ENCODE data around the gene VMAC. TPM values are rescaled to one million over a fixed set of nuclear protein-coding genes. Genes with fewer than 3 reads are reported as not detected.

Gene VMAC
- total RNA-seq, 1 donor from 2014 or later, result 12.3 TPM

GRCh38 chr19:5933391-5934068 is 28.9 kb downstream of the VMAC start:
- TF ChIP-seq CTCF (IDR thresholded peaks at IDR 0.05; ENCODE audit: unreplicated experiment), result no peak
- no peak for DNase-seq (ENCODE audit: low spot score in 2 of 2, unreplicated experiment in 2 of 2)
- H3K4me1 Mint-ChIP-seq, result peaks cover 15% of the 10 kb centered on the region
- H3K27me3 Mint-ChIP-seq (ENCODE audit: low read depth), result no peaks in the 10 kb centered on the region
- H3K27ac Mint-ChIP-seq, result peak overlapping the region; percentile 43
- peaks cover 17% of the 10 kb centered on the region for H3K36me3 Mint-ChIP-seq
- H3K4me3 Mint-ChIP-seq, result no peak overlapping the region
- no peaks in the 10 kb centered on the region for H3K9me3 Mint-ChIP-seq

- Mint-ChIP-seq H3K27ac (no peak overlapping the region), H3K36me3 (peaks cover 18% of the 10 kb centered on the region), H3K4me3 (no peak overlapping the region), H3K27me3 (ENCODE audit: low read depth) (no peaks in the 10 kb centered on the region), H3K4me1 (peaks cover 15% of the 10 kb centered on the region), H3K9me3 (no peaks in the 10 kb centered on the region)
- TF ChIP-seq CTCF (IDR thresholded peaks at IDR 0.05; ENCODE audit: unreplicated experiment), result no peak
- DNase-seq (ENCODE audit: low spot score in 2 of 2, unreplicated experiment in 2 of 2), result no peak
Measured at GRCh38 chr19:5934069-5934401, 29.4 kb downstream of the VMAC start.

- TF ChIP-seq CTCF (IDR thresholded peaks at IDR 0.05; ENCODE audit: unreplicated experiment), result no peak
- H3K27me3 Mint-ChIP-seq (ENCODE audit: low read depth), result no peaks in the 10 kb centered on the region
- peak overlapping the region; percentile 87 for H3K27ac Mint-ChIP-seq
- H3K4me3 Mint-ChIP-seq, result no peak overlapping the region
- H3K9me3 Mint-ChIP-seq, result no peaks in the 10 kb centered on the region
- DNase-seq (ENCODE audit: low spot score in 2 of 2, unreplicated experiment in 2 of 2), result no peak
- peaks cover 18% of the 10 kb centered on the region for H3K36me3 Mint-ChIP-seq
- H3K4me1 Mint-ChIP-seq, result peaks cover 15% of the 10 kb centered on the region
Measured at GRCh38 chr19:5934774-5935472, 30.3 kb downstream of the VMAC start.

DNA sequence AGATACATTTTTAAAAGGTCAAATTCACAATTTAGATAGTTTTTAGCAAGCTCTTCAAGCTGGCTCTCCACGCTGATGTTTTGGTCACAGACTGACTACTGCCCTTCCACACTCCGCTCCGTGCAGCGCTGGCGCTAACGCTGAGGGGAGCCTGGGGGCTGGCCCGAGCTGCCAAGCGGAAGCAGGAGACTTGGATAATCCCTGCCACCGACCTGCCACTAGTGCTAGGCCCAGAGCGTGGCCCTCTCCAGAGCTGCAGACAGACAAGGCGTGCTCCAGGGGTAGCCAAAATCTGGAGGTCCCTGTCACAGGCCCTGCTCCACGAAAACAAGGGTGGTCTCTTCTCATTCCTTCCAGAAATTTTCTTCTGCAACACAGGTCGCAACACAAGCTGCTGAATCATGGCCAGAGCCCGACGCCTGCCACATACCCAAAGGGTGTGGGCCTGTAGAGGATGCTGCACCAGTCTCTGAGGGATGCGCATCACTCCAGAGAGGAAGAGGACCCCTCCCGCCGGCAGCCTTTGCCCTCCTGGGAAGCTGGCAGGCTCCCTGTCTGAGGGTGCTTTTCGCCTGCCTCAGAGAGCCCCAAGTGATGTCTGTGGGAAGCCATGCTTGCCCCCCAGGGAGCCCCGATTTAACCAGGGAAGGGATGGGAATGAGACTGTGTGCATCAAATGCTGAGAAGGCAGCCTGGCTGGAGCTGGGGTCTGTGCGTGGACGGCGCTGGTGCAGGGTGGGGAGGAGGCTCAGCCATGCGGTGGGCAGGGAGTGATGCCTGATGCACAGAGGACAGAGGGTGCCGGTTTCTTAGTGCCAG is 31.0 kb downstream of the VMAC start:
- Mint-ChIP-seq H3K27me3 (ENCODE audit: low read depth) (no peaks in the 10 kb centered on the region), H3K36me3 (peaks cover 18% of the 10 kb centered on the region), H3K27ac (peak overlapping the region; percentile 87), H3K4me3 (no peak overlapping the region), H3K9me3 (no peaks in the 10 kb centered on the region), H3K4me1 (peaks cover 15% of the 10 kb centered on the region)
- no peak for DNase-seq (ENCODE audit: low spot score in 2 of 2, unreplicated experiment in 2 of 2)
- no peak for TF ChIP-seq CTCF (IDR thresholded peaks at IDR 0.05; ENCODE audit: unreplicated experiment)

- no peak for DNase-seq (ENCODE audit: low spot score in 2 of 2, unreplicated experiment in 2 of 2)
- Mint-ChIP-seq H3K4me3 (no peak overlapping the region), H3K36me3 (peaks cover 21% of the 10 kb centered on the region), H3K9me3 (no peaks in the 10 kb centered on the region), H3K4me1 (peaks cover 15% of the 10 kb centered on the region), H3K27me3 (ENCODE audit: low read depth) (no peaks in the 10 kb centered on the region), H3K27ac (no peak overlapping the region)
- TF ChIP-seq CTCF (IDR thresholded peaks at IDR 0.05; ENCODE audit: unreplicated experiment), result no peak
Measured at GRCh38 chr19:5936292-5936592, 31.6 kb downstream of the VMAC start.
